D721Med (cell line): ENCODE results near the gene ZNF580.

ENCODE experiments used
- DNase-seq: peaks from one replicate; pipeline ENCODE4 v3.0.0; 2011; ENCODE audit warnings: low spot score; ENCODE audit not compliant: insufficient read length
- FAIRE-seq: peaks from 2 replicates; lab custom pipeline; 2011; peaks lifted over from hg19 to GRCh38; lab: Jason Lieb, UNC
- CTCF ChIP-seq: IDR thresholded peaks from 2 replicates; pipeline ENCODE4 v1.5.1; 2012; ENCODE audit warnings: mild to moderate bottlenecking, control low read depth; ENCODE audit not compliant: insufficient read depth; ENCODE audit errors: missing control alignments

ZNF580 gene

GRCh38 chr19:55623561-55623960, 17.2 kb upstream of the ZNF580 start:
- no peak for TF ChIP-seq CTCF
- FAIRE-seq (no peak), DNase-seq (no peak)

- no peak for TF ChIP-seq CTCF
- DNase-seq, result peak; percentile 82
- no peak for FAIRE-seq
Observed at GRCh38 chr19:55624109-55625003, 16.4 kb upstream of the ZNF580 start, which contains the start of gene ZNF784. Gene ZNF784 (minus strand): TSS chr19:55624566. CDS start chr19:55624561, 5 bp downstream.

- no peak for TF ChIP-seq CTCF
- FAIRE-seq, result no peak
- DNase-seq, result no peak
Observed at GRCh38 chr19:55625004-55625326, 15.8 kb upstream of the ZNF580 start.

GRCh38 chr19:55626350-55626749, 14.5 kb upstream of the ZNF580 start:
- TF ChIP-seq CTCF, result no peak
- DNase-seq, result no peak
- FAIRE-seq, result no peak

GRCh38 chr19:55632463-55632834, 8.4 kb upstream of the ZNF580 start:
- TF ChIP-seq CTCF, result peak; percentile 87
- no peak for FAIRE-seq
- DNase-seq, result peak; percentile 24

- no peak for TF ChIP-seq CTCF
- no peak for FAIRE-seq
- DNase-seq, result no peak
Observed at GRCh38 chr19:55633861-55634260, 6.9 kb upstream of the ZNF580 start.

- no peak for FAIRE-seq
- DNase-seq, result no peak
- TF ChIP-seq CTCF, result no peak
Observed at GRCh38 chr19:55635334-55635717, 5.5 kb upstream of the ZNF580 start.
